Fibroblast of pulmonary artery (primary cell): ENCODE results near the gene LCLAT1.

Source experiments
- DNase-seq: peaks from one replicate; pipeline ENCODE4 v3.0.0-alpha.2; 2010; ENCODE audit warnings: low read depth
- H3K4me3 ChIP-seq: replicated peaks from 2 replicates; pipeline ENCODE4 v1.5.1; 2011; ENCODE audit warnings: low read depth, mild to moderate bottlenecking, control low read depth, low read length, moderate library complexity
- TF ChIP-seq, protein P1 (sequence below): IDR thresholded peaks from 2 replicates; pipeline ENCODE4 v1.5.1; 2011; ENCODE audit warnings: mild to moderate bottlenecking, control low read depth, low read length, inconsistent platforms; ENCODE audit errors: missing control alignments

The LCLAT1 gene

GRCh38 chr2:30499681-30500080, 52.6 kb downstream of the LCLAT1 start:
- H3K4me3 ChIP-seq = no peak overlapping the region
- no peak for DNase-seq
- TF ChIP-seq, protein P1, sequence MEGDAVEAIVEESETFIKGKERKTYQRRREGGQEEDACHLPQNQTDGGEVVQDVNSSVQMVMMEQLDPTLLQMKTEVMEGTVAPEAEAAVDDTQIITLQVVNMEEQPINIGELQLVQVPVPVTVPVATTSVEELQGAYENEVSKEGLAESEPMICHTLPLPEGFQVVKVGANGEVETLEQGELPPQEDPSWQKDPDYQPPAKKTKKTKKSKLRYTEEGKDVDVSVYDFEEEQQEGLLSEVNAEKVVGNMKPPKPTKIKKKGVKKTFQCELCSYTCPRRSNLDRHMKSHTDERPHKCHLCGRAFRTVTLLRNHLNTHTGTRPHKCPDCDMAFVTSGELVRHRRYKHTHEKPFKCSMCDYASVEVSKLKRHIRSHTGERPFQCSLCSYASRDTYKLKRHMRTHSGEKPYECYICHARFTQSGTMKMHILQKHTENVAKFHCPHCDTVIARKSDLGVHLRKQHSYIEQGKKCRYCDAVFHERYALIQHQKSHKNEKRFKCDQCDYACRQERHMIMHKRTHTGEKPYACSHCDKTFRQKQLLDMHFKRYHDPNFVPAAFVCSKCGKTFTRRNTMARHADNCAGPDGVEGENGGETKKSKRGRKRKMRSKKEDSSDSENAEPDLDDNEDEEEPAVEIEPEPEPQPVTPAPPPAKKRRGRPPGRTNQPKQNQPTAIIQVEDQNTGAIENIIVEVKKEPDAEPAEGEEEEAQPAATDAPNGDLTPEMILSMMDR = no peak

- H3K4me3 ChIP-seq = no peak overlapping the region
- TF ChIP-seq, protein P1 = no peak
- DNase-seq = no peak
Measured at GRCh38 chr2:30500699-30501098, 53.7 kb downstream of the LCLAT1 start.

GRCh38 chr2:30502310-30502709, 55.3 kb downstream of the LCLAT1 start:
- H3K4me3 ChIP-seq = no peak overlapping the region
- TF ChIP-seq, protein P1 = no peak
- no peak for DNase-seq

DNA sequence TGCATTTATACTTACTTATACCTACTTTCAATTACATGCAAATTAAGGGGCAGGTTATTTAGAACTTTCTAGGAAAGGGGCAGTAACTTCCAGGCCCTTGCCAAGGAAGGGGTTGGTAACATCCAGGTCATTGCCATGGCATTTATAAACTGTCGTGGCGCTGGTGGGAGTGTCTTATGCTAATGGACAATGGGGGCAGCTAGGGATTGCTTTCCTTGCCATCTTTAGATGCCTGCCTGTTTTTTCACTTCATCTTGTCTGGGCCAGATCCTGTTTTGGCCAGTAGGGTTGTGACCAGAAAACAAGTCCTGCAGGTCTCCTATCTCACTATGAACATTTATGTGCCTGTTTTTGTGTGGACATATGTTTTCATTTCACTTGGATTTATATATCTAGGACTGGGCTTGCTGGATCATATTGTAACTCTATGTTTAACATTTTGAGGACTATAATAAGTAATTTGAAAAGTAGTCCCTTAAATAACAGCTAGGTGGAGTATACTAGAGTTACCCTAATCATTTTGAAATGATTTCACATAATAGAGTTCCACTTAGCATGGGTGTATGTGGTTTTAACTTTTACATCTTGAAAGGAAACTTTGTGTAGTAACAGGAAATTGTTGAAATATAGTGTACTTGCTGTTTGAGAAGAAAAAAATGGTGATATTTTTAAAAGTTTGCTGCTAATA, 56.1 kb downstream of the LCLAT1 start:
- TF ChIP-seq, protein P1 = peak; percentile 27
- DNase-seq = peak; percentile 48
- no peak overlapping the region for H3K4me3 ChIP-seq

DNA sequence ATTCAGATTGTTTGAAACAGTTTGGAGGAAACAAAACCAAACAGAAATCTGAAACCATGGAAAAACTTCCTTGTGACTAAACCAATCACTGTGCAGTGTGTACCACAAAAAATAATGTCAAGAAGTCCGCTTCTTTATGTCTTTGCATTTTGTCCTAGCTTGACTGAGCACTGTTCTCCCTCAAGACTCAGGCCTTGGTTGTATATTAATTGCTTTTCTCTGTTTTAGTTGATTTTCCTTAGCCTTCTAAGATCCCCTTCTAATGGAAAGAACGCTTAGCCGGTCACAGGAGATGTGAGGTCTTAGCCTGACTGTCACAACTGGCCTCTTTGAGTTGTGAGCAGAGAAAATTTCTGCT, 56.6 kb downstream of the LCLAT1 start:
- TF ChIP-seq, protein P1 = no peak
- no peak overlapping the region for H3K4me3 ChIP-seq
- DNase-seq = no peak

DNA sequence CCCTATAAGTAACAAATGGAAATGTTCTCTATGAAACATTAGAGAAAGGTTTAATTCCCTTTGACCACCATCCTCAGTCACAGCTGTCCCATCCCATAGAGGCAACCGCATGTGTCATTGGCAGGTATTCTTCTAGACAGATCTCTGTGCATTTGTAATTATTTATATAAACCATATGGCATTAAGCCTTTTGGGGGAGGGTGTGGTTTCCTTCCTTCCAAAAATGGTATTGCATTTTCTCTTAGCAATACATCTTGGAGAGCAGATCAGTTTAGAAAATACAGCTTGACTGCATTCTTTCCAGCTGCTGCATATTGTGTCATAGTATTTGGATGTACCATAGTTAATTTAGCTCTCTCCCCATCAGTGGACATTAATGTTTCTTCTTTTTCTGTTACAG, 57.7 kb downstream of the LCLAT1 start:
- no peak overlapping the region for H3K4me3 ChIP-seq
- no peak for DNase-seq
- TF ChIP-seq, protein P1 = no peak
